Measurements from ENCODE around the gene ITPKC. TPM values are rescaled to one million over a fixed set of nuclear protein-coding genes. Genes with fewer than 3 reads are reported as not detected.

The ITPKC gene
- total and polyA plus RNA-seq, 2 of the 13 experiments (the other 11 are each of a cell fraction or from before 2014, with no cell fraction given) = 6.9 to 11.2 TPM

GRCh38 chr19:40750874-40751537 is 34.1 kb downstream of the ITPKC start, which contains the start of gene SNRPA (continued):
- no peak for TF ChIP-seq ZBTB44 (CRISPR knock-in tag; IDR thresholded peaks at IDR 0.05)
- TF ChIP-seq DMTF1 (CRISPR knock-in tag; IDR thresholded peaks at IDR 0.05) = peak; percentile 98; the same call in 1 of the 2 replicates
- peak; percentile 3; the same call in 1 of the 2 replicates for TF ChIP-seq ZMYM4 (CRISPR knock-in tag; IDR thresholded peaks at IDR 0.05)
- peak; percentile 23; the same call in 1 of the 2 replicates for TF ChIP-seq NR0B2 (CRISPR knock-in tag; IDR thresholded peaks at IDR 0.05)
- no peak for TF ChIP-seq ZNF703 (CRISPR knock-in tag; IDR thresholded peaks at IDR 0.05; ENCODE audit: borderline replicate concordance)
- TF ChIP-seq RFXAP (CRISPR knock-in tag; IDR thresholded peaks at IDR 0.05; ENCODE audit: borderline replicate concordance) = peak; percentile 54
- peak; percentile 2; the same call in 1 of the 2 replicates for TF ChIP-seq ZSCAN31 (CRISPR knock-in tag; IDR thresholded peaks at IDR 0.05; ENCODE audit: low read depth)
- no peak for TF ChIP-seq ZNF337 (CRISPR knock-in tag; IDR thresholded peaks at IDR 0.05; ENCODE audit: borderline replicate concordance, low read depth)
- TF ChIP-seq ZNF616 (CRISPR knock-in tag; IDR thresholded peaks at IDR 0.05; ENCODE audit: low read depth) = no peak
- 0 out of 2 replicates have a peak, but pooled peaks have one; percentile 27 for TF ChIP-seq ZNF580 (CRISPR knock-in tag; IDR thresholded peaks at IDR 0.05; ENCODE audit: borderline replicate concordance, low read depth)
- TF ChIP-seq NFE2L2 (IDR thresholded peaks at IDR 0.05; ENCODE audit: low read length) = no peak
- TF ChIP-seq TBL1XR1 (IDR thresholded peaks at IDR 0.05; ENCODE audit: borderline replicate concordance, low read length, partially characterized antibody) = no peak
- TF ChIP-seq ZNF674 (CRISPR knock-in tag; IDR thresholded peaks at IDR 0.05; ENCODE audit: low read depth) = no peak
- TF ChIP-seq ZNF770 (CRISPR knock-in tag; IDR thresholded peaks at IDR 0.05) = no peak
- TF ChIP-seq NKX3-1 (CRISPR knock-in tag; IDR thresholded peaks at IDR 0.05) = peak; percentile 64; the same call in 1 of the 2 replicates
- TF ChIP-seq TFE3 (CRISPR knock-in tag; IDR thresholded peaks at IDR 0.05) = no peak
- no peak for TF ChIP-seq NFKBIZ (CRISPR knock-in tag; IDR thresholded peaks at IDR 0.05)
- TF ChIP-seq ZFP90 (CRISPR knock-in tag; IDR thresholded peaks at IDR 0.05; ENCODE audit: borderline replicate concordance) = no peak
- peak; percentile 63; the same call in 1 of the 2 replicates for TF ChIP-seq ZNF607 (CRISPR knock-in tag; IDR thresholded peaks at IDR 0.05; ENCODE audit: borderline replicate concordance)
- no peak; the same call in 1 of the 2 replicates for TF ChIP-seq PPARG (CRISPR knock-in tag; conservative IDR thresholded peaks at IDR 0.05)
- no peak for TF ChIP-seq FOSL1 (CRISPR knock-in tag; IDR thresholded peaks at IDR 0.05; ENCODE audit: borderline replicate concordance)

All from HepG2 (cell line).